ENCODE data around the gene GLB1L2.

Gene GLB1L2

GRCh38 chr11:134289789-134290188 lies 42.0 kb upstream of the GLB1L2 start:
- Histone ChIP-seq H3K9me3 (ENCODE audit: low read length) (no peaks in the 10 kb centered on the region), H3K4me1 (ENCODE audit: insufficient read depth, low read length, severe bottlenecking) (no peaks in the 10 kb centered on the region), H3K9me2 (ENCODE audit: low read depth, low read length) (no peaks in the 10 kb centered on the region), H3K27ac (ENCODE audit: low read depth, low read length, poor library complexity, severe bottlenecking) (no peak overlapping the region), H3K36me3 (ENCODE audit: insufficient read depth, low read length) (no peaks in the 10 kb centered on the region), H3F3A (ENCODE audit: insufficient read depth, low read length) (no peaks in the 10 kb centered on the region), H3K4me3 (ENCODE audit: low read depth, low read length, poor library complexity, severe bottlenecking) (no peak overlapping the region), H4K20me1 (ENCODE audit: insufficient read depth, low read length) (no peaks in the 10 kb centered on the region), H2AFZ (ENCODE audit: low read length) (no peak overlapping the region), H3K4me2 (ENCODE audit: low read length) (no peak overlapping the region), H3K27me3 (ENCODE audit: insufficient read depth, low read length) (no peaks in the 10 kb centered on the region), H3K9ac (ENCODE audit: low read length) (no peak overlapping the region), H3K79me2 (ENCODE audit: insufficient read depth, low read length) (no peaks in the 10 kb centered on the region)
- no peak for TF ChIP-seq EZH2 (IDR thresholded peaks at IDR 0.05; ENCODE audit: borderline replicate concordance, low read length)
- TF ChIP-seq, protein P1, sequence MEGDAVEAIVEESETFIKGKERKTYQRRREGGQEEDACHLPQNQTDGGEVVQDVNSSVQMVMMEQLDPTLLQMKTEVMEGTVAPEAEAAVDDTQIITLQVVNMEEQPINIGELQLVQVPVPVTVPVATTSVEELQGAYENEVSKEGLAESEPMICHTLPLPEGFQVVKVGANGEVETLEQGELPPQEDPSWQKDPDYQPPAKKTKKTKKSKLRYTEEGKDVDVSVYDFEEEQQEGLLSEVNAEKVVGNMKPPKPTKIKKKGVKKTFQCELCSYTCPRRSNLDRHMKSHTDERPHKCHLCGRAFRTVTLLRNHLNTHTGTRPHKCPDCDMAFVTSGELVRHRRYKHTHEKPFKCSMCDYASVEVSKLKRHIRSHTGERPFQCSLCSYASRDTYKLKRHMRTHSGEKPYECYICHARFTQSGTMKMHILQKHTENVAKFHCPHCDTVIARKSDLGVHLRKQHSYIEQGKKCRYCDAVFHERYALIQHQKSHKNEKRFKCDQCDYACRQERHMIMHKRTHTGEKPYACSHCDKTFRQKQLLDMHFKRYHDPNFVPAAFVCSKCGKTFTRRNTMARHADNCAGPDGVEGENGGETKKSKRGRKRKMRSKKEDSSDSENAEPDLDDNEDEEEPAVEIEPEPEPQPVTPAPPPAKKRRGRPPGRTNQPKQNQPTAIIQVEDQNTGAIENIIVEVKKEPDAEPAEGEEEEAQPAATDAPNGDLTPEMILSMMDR (IDR thresholded peaks at IDR 0.05; ENCODE audit: low read length) = no peak

DNA sequence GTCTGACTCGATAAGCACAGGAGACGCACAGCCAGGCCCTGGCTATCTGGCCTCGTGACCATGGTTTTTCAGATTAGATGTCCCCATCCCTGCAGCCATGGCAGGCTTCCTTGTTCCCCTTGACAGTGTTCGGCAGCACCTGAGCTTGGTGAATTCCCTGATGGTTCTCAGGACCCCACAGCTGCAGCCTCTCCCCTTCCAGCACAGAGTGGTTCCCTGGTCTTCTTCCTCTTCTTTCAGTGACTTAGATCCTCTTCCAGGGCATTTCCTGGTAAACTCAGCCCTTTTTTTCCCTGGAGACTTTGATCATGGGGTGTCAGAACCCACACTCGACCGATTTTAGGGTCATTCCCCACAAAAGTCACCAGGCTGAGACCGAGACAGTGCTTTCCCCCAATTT lies 41.1 kb upstream of the GLB1L2 start:
- H3K4me3 ChIP-seq (ENCODE audit: low read depth, low read length, poor library complexity, severe bottlenecking) = no peak overlapping the region
- no peaks in the 10 kb centered on the region for H3K4me1 ChIP-seq (ENCODE audit: insufficient read depth, low read length, severe bottlenecking)
- no peaks in the 10 kb centered on the region for H3F3A ChIP-seq (ENCODE audit: insufficient read depth, low read length)
- H3K36me3 ChIP-seq (ENCODE audit: insufficient read depth, low read length) = no peaks in the 10 kb centered on the region
- H4K20me1 ChIP-seq (ENCODE audit: insufficient read depth, low read length) = no peaks in the 10 kb centered on the region
- no peak overlapping the region for H3K27ac ChIP-seq (ENCODE audit: low read depth, low read length, poor library complexity, severe bottlenecking)
- no peak overlapping the region for H3K4me2 ChIP-seq (ENCODE audit: low read length)
- H3K9ac ChIP-seq (ENCODE audit: low read length) = no peak overlapping the region
- TF ChIP-seq, protein P1 (IDR thresholded peaks at IDR 0.05; ENCODE audit: low read length) = no peak
- H3K27me3 ChIP-seq (ENCODE audit: insufficient read depth, low read length) = no peaks in the 10 kb centered on the region
- H2AFZ ChIP-seq (ENCODE audit: low read length) = no peak overlapping the region
- no peaks in the 10 kb centered on the region for H3K79me2 ChIP-seq (ENCODE audit: insufficient read depth, low read length)
- H3K9me3 ChIP-seq (ENCODE audit: low read length) = no peaks in the 10 kb centered on the region
- H3K9me2 ChIP-seq (ENCODE audit: low read depth, low read length) = no peaks in the 10 kb centered on the region

GRCh38 chr11:134291196-134291595 lies 40.6 kb upstream of the GLB1L2 start:
- no peaks in the 10 kb centered on the region for H3K36me3 ChIP-seq (ENCODE audit: insufficient read depth, low read length)
- H3K4me2 ChIP-seq (ENCODE audit: low read length) = no peak overlapping the region
- H3K27ac ChIP-seq (ENCODE audit: low read depth, low read length, poor library complexity, severe bottlenecking) = no peak overlapping the region
- no peak overlapping the region for H3K4me3 ChIP-seq (ENCODE audit: low read depth, low read length, poor library complexity, severe bottlenecking)
- no peaks in the 10 kb centered on the region for H4K20me1 ChIP-seq (ENCODE audit: insufficient read depth, low read length)
- no peak overlapping the region for H2AFZ ChIP-seq (ENCODE audit: low read length)
- no peaks in the 10 kb centered on the region for H3K9me2 ChIP-seq (ENCODE audit: low read depth, low read length)
- H3K9ac ChIP-seq (ENCODE audit: low read length) = no peak overlapping the region
- H3K79me2 ChIP-seq (ENCODE audit: insufficient read depth, low read length) = no peaks in the 10 kb centered on the region
- no peaks in the 10 kb centered on the region for H3K4me1 ChIP-seq (ENCODE audit: insufficient read depth, low read length, severe bottlenecking)
- H3K27me3 ChIP-seq (ENCODE audit: insufficient read depth, low read length) = no peaks in the 10 kb centered on the region
- TF ChIP-seq EZH2 (IDR thresholded peaks at IDR 0.05; ENCODE audit: borderline replicate concordance, low read length) = no peak
- TF ChIP-seq, protein P1 (IDR thresholded peaks at IDR 0.05; ENCODE audit: low read length) = no peak
- H3K9me3 ChIP-seq (ENCODE audit: low read length) = no peaks in the 10 kb centered on the region
- H3F3A ChIP-seq (ENCODE audit: insufficient read depth, low read length) = no peaks in the 10 kb centered on the region
